SK-N-MC (cell line): Measurements from ENCODE around the gene ATP4B.

ENCODE experiments used
- EZH2 ChIP-seq: fragments of 200-600 bp; sonication (generic); IDR thresholded peaks from one replicate; pipeline ENCODE4 v1.6.1; 2017; ENCODE audit warnings: antibody characterized with exemption
- FOXP2 ChIP-seq: optimal IDR thresholded peaks from 2 replicates; pipeline ENCODE3; 2011; ENCODE audit warnings: mild to moderate bottlenecking, moderate library complexity; ENCODE audit not compliant: insufficient read depth; ENCODE audit errors: extremely low read length, control extremely low read depth
- POLR2AphosphoS5 ChIP-seq: IDR thresholded peaks from 2 replicates; pipeline ENCODE4 v1.6.1; 2012; ENCODE audit warnings: mild to moderate bottlenecking, low read depth, low read length, borderline replicate concordance

DNA sequence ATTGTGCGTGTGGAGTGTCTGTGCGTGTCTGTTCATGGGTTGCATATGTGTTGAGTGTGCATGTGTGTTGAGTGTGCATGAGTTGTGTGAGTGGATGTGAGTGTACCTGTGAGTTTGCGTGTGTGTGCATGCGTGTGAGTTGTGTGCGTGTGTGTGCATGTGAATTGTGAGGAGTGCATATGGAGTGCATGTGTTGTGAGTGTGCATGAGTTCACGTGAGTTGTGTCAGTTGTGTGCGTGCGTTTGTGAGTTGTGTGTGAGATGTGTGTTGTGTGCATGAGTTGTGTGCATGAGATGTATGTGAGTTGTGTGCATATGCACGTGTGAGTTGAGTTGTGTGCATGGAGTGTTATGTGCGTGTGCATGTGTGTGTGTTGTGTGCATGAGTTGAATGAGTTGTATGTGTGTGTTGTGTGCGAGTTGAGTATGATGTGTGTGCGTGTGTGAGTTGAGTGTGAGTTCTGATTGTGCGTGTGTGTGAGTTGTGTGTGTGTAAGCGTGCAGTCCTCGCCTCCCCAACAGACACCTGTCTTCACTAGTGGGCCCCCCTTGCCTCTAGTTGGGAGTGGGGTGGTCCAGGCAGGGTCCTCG lies 44.1 kb downstream of the ATP4B start:
- TF ChIP-seq POLR2AphosphoS5 (no peak), EZH2 (no peak), FOXP2 (no peak)
